Measurements from ENCODE around the gene MSRB2. TPM values are rescaled to one million over a fixed set of nuclear protein-coding genes. Genes with fewer than 3 reads are reported as not detected.

The MSRB2 gene
- total RNA-seq, 3 donors from 2014 or later, result 35.1 to 49.8 (median 48.4) TPM

- ATAC-seq, result no peak
- no peaks in the 10 kb centered on the region for H3K36me3 ChIP-seq (ENCODE audit: low read depth)
- H3K4me3 ChIP-seq, result no peak overlapping the region
- no peak for TF ChIP-seq CTCF (IDR thresholded peaks at IDR 0.05)
- H3K9me3 ChIP-seq, result no peaks in the 10 kb centered on the region
- intact Hi-C loops (cut with DNase I, micrococcal nuclease), result no loop called here
- peak in 1 of 3 donors; percentile 28 for DNase-seq
- no peaks in the 10 kb centered on the region for H3K4me1 ChIP-seq (ENCODE audit: low read depth)
These were observed 76.0 kb downstream of the MSRB2 start for GRCh38 chr10:23171232-23171876.

Other genes with a start within 250 kb of the MSRB2 start
- gene ARMC3, start 167.5 kb upstream of the MSRB2 start, total RNA-seq, result not detected
- gene PTF1A, start 96.7 kb downstream of the MSRB2 start, total RNA-seq, result not detected
- gene C10orf67, start 249.2 kb downstream of the MSRB2 start, total RNA-seq, result not detected